Activated CD4-positive, alpha-beta T cell treated with anti-CD3 and anti-CD28 coated beads, Interleukin-2, Interleukin-6, amounts not matched to agents 100 ng/mL and 50 ng/mL, durations not matched to agents 16 hours and 8 hours (primary cell): ENCODE results near the gene SAP30BP.
A peak's percentile ranks its signal among the peaks of the same experiment; 100 is the strongest.

ENCODE experiments used
- DNase-seq: peaks from one replicate; pipeline ENCODE4 v3.0.0-alpha.2; 2020

The SAP30BP gene

GRCh38 chr17:75650874-75651273 lies 16.3 kb upstream of the SAP30BP start:
- no peak for DNase-seq

GRCh38 chr17:75652341-75652740 lies 14.8 kb upstream of the SAP30BP start:
- no peak for DNase-seq

- DNase-seq: peak; percentile 36
These were observed 14.1 kb upstream of the SAP30BP start for GRCh38 chr17:75652934-75653549.

GRCh38 chr17:75654176-75654575 lies 13.0 kb upstream of the SAP30BP start:
- no peak for DNase-seq

- DNase-seq: no peak
These were observed 8.9 kb upstream of the SAP30BP start for GRCh38 chr17:75658237-75658636.

GRCh38 chr17:75661531-75661930 lies 5.6 kb upstream of the SAP30BP start:
- DNase-seq: no peak

GRCh38 chr17:75662511-75662910 lies 4.6 kb upstream of the SAP30BP start:
- DNase-seq: no peak

GRCh38 chr17:75664099-75664549 lies 3.0 kb upstream of the SAP30BP start:
- no peak for DNase-seq

GRCh38 chr17:75665981-75666380 lies 1.2 kb upstream of the SAP30BP start:
- no peak for DNase-seq

GRCh38 chr17:75667825-75668224 lies 687 bp downstream of the SAP30BP start:
- DNase-seq: no peak

- no peak for DNase-seq
These were observed 1.4 kb downstream of the SAP30BP start for GRCh38 chr17:75668489-75668888.

- no peak for DNase-seq
These were observed 3.7 kb downstream of the SAP30BP start for GRCh38 chr17:75670868-75671267.

GRCh38 chr17:75672011-75672410 lies 4.9 kb downstream of the SAP30BP start:
- no peak for DNase-seq

- no peak for DNase-seq
These were observed 6.3 kb downstream of the SAP30BP start for GRCh38 chr17:75673487-75673886.

- no peak for DNase-seq
These were observed 9.3 kb downstream of the SAP30BP start for GRCh38 chr17:75676461-75676860.

GRCh38 chr17:75679706-75680211 lies 12.6 kb downstream of the SAP30BP start:
- DNase-seq: no peak

GRCh38 chr17:75680431-75680830 lies 13.3 kb downstream of the SAP30BP start:
- no peak for DNase-seq

GRCh38 chr17:75681289-75681688 lies 14.2 kb downstream of the SAP30BP start:
- DNase-seq: no peak

- no peak for DNase-seq
These were observed 16.4 kb downstream of the SAP30BP start for GRCh38 chr17:75683583-75683982.

- DNase-seq: no peak
These were observed 17.1 kb downstream of the SAP30BP start for GRCh38 chr17:75684249-75684648.

GRCh38 chr17:75684924-75685323 lies 17.8 kb downstream of the SAP30BP start:
- no peak for DNase-seq

GRCh38 chr17:75685499-75685898 lies 18.4 kb downstream of the SAP30BP start:
- no peak for DNase-seq

- peak; percentile 40 for DNase-seq
These were observed 21.2 kb downstream of the SAP30BP start for GRCh38 chr17:75688209-75688825.

- DNase-seq: peak; percentile 60
These were observed 22.3 kb downstream of the SAP30BP start for GRCh38 chr17:75689441-75689873.

GRCh38 chr17:75691371-75691791 lies 24.2 kb downstream of the SAP30BP start:
- DNase-seq: peak; percentile 70
